Neural crest cell (in vitro differentiated cells): ENCODE data around the gene CD28. TPM values are rescaled to one million over a fixed set of nuclear protein-coding genes. Genes with fewer than 3 reads are reported as not detected.

ENCODE experiments used
- DNase-seq: peaks from one replicate; pipeline ENCODE4 v3.0.0; 2021; ENCODE audit warnings: low read depth, mixed read lengths, low spot score
- H3K27ac Mint-ChIP-seq: one replicate; pipeline ENCODE4 v1.8.0; 2021; ENCODE audit warnings: mild to moderate bottlenecking, mixed read lengths; ENCODE audit not compliant: unreplicated experiment
- H3K27me3 Mint-ChIP-seq: 2 replicates; pipeline ENCODE4 v1.8.0; 2021; ENCODE audit warnings: low read depth, mild to moderate bottlenecking, mixed read lengths
- H3K36me3 Mint-ChIP-seq: 2 replicates; pipeline ENCODE4 v1.8.0; 2021; ENCODE audit warnings: low read depth, mild to moderate bottlenecking, mixed read lengths
- H3K4me1 Mint-ChIP-seq: 2 replicates; pipeline ENCODE4 v1.8.0; 2021; ENCODE audit warnings: mixed read lengths
- H3K4me3 Mint-ChIP-seq: one replicate; pipeline ENCODE4 v1.8.0; 2021; ENCODE audit warnings: mild to moderate bottlenecking, mixed read lengths
- H3K9me3 Mint-ChIP-seq: 2 replicates; pipeline ENCODE4 v1.8.0; 2021; ENCODE audit warnings: mixed read lengths
- total RNA-seq: library from RNA; stranded (reverse); gene quantifications from 2 replicates; pipeline ENCODE4 v1.2.1, GENCODE V29; 2021
- TF ChIP-seq, protein P1 (sequence below): fragments of 200-600 bp; sonication (generic); conservative IDR thresholded peaks from 2 replicates; pipeline ENCODE4 v1.5.0; 2021; ENCODE audit warnings: antibody characterized with exemption, mild to moderate bottlenecking

The CD28 gene
- total RNA-seq, 1 donor from 2014 or later, result not detected

DNA sequence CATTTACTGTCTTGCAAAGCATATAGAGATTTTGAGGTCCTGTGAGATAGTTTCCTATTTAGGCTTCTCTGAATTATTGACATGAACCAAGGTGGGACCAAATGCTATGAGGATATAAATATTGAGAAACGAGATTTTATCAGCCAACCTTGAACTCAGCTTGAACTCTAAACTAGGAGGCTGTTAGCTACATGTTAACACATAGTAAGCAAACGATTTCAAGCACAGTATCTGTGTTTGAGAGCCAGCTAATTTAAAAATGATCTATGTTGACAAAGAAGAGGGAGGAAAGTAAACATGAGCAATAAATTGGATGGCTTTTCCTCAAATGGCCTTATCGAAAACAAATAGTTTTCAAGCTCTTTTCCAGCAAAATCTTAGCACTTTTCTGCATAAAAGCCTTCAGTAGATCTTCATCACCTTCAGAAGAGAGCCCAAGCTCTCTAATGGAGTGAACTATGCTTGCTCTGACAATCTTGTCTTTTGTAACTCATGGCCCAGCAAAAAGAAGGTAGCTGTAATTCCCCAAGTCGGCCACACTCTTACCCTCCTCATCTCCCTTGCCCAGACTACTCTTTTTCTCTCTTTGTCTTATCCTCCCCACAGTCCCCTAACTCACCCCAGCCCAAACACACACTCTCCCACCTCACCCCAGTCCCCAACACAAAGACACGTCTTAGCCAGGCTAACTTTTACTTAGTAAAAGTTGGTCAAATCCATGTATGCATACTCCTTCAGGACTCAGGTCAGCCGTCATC is 14.7 kb downstream of the CD28 start:
- DNase-seq, result no peak
- H3K36me3 Mint-ChIP-seq, result no peaks in the 10 kb centered on the region
- peaks cover 6% of the 10 kb centered on the region for H3K9me3 Mint-ChIP-seq
- TF ChIP-seq, protein P1, sequence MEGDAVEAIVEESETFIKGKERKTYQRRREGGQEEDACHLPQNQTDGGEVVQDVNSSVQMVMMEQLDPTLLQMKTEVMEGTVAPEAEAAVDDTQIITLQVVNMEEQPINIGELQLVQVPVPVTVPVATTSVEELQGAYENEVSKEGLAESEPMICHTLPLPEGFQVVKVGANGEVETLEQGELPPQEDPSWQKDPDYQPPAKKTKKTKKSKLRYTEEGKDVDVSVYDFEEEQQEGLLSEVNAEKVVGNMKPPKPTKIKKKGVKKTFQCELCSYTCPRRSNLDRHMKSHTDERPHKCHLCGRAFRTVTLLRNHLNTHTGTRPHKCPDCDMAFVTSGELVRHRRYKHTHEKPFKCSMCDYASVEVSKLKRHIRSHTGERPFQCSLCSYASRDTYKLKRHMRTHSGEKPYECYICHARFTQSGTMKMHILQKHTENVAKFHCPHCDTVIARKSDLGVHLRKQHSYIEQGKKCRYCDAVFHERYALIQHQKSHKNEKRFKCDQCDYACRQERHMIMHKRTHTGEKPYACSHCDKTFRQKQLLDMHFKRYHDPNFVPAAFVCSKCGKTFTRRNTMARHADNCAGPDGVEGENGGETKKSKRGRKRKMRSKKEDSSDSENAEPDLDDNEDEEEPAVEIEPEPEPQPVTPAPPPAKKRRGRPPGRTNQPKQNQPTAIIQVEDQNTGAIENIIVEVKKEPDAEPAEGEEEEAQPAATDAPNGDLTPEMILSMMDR, result no peak
- H3K27me3 Mint-ChIP-seq, result peaks cover 5% of the 10 kb centered on the region
- H3K4me3 Mint-ChIP-seq, result no peak overlapping the region
- peaks cover 5% of the 10 kb centered on the region for H3K4me1 Mint-ChIP-seq
- H3K27ac Mint-ChIP-seq, result no peak overlapping the region

DNA sequence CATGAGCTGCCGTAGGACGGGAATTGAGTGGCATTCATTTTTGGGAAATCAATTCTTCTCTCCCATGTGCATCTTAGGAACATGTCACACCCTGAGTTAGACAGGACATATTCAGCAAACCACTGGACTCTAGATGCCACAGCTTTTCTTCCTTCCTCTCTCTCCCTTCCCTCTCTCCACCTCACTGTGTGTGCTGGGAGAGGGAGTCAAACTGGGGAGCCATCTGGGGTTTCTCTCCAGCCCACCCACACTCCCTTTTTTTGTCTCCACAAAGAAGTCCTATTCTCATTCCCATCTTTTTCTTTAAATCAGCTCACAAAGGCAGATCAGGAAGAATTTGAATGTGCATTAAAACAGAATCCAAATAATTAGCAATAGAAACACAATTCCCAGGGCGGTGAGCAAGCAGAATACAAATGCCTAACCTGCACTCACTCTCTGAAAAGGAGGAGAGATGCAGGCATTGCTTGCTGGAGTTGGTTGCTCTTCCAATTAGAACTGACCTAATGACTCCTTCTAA is 15.4 kb downstream of the CD28 start:
- Mint-ChIP-seq H3K36me3 (no peaks in the 10 kb centered on the region), H3K27ac (no peak overlapping the region), H3K4me3 (no peak overlapping the region)

DNA sequence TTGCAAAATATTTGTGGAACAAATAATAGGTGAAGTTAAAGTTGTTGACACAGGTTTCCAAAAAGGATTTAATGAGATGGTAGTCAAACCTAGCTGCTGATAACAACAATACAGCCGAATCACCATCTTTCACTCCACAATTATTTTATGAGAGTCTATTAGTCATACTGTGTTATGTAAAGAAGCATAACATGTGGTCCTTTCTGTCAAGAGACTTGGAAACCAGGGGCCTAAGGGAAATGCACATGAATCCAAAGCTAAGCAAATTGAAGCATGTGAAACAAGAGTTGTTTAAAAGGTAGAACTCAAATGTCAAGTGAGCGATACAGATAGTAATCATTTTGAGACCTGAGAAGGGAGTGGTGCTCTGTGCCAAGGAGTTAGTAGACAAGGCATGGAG is 16.0 kb downstream of the CD28 start:
- DNase-seq, result no peak
- no peaks in the 10 kb centered on the region for H3K36me3 Mint-ChIP-seq
- H3K4me3 Mint-ChIP-seq, result no peak overlapping the region
- TF ChIP-seq, protein P1, result no peak
- no peak overlapping the region for H3K27ac Mint-ChIP-seq
- H3K9me3 Mint-ChIP-seq, result peaks cover 6% of the 10 kb centered on the region
- H3K27me3 Mint-ChIP-seq, result peaks cover 5% of the 10 kb centered on the region
- H3K4me1 Mint-ChIP-seq, result peaks cover 5% of the 10 kb centered on the region

More for the DNA sequence above, 15.4 kb downstream of the CD28 start:
- peaks cover 6% of the 10 kb centered on the region for H3K9me3 Mint-ChIP-seq
- H3K4me1 Mint-ChIP-seq, result peaks cover 5% of the 10 kb centered on the region
- peaks cover 5% of the 10 kb centered on the region for H3K27me3 Mint-ChIP-seq
- DNase-seq, result no peak
- TF ChIP-seq, protein P1, result no peak

DNA sequence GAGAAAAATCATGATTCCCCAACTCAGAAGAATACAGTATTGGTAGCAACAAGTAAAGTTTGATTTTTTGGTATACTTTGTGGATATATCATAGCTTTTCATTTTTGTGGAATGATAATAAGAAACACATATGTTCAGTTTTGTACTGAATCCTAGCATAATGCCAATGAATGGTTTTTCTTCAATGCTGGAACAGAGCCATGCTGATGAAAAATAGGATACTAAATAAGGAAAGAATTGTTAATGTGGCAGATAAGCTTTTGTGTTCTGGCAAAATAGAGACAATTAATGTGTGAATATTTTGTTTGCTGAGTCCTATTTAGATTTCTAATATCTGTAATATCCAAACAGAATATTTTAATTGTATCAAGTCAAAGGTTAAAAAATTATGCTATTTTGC is 21.9 kb downstream of the CD28 start:
- H3K27ac Mint-ChIP-seq, result no peak overlapping the region
- DNase-seq, result no peak
- peaks cover 6% of the 10 kb centered on the region for H3K9me3 Mint-ChIP-seq
- H3K36me3 Mint-ChIP-seq, result no peaks in the 10 kb centered on the region
- H3K4me1 Mint-ChIP-seq, result peaks cover 7% of the 10 kb centered on the region
- H3K4me3 Mint-ChIP-seq, result no peak overlapping the region
- TF ChIP-seq, protein P1, result no peak
- no peaks in the 10 kb centered on the region for H3K27me3 Mint-ChIP-seq

DNA sequence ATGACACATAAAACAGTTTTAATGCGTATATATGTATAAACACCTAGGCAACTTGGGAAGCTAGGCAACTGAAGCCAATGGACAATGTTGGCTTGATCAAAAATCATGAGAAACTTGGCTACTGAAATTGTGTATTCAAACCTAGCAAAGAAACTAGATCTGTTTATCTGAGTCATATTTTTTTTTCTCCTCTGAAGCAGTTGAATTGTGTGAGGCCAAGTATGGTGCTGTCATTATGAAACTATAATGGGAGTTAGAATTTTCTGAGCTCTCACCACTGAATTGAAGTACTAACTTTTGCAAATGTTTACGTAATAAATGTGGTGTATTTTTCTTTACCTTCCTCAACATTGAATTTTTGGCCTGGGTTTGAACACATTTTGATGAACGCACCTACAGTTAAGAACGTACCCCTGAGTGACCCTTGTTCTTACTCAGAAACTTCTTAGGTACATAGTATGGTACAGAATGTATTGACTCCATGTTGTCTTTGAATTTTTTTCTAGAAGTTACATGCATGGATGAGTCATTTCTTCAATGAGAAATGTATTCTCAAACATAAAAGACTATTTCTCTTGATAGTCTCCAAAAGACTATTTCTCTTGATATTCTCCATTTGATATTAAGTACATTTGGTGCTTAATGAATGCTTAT is 23.8 kb downstream of the CD28 start:
- H3K9me3 Mint-ChIP-seq, result no peaks in the 10 kb centered on the region
- DNase-seq, result no peak
- no peaks in the 10 kb centered on the region for H3K27me3 Mint-ChIP-seq
- H3K27ac Mint-ChIP-seq, result no peak overlapping the region
- H3K4me1 Mint-ChIP-seq, result peaks cover 7% of the 10 kb centered on the region
- no peaks in the 10 kb centered on the region for H3K36me3 Mint-ChIP-seq
- no peak overlapping the region for H3K4me3 Mint-ChIP-seq
- TF ChIP-seq, protein P1, result no peak
